Measurements from ENCODE around the gene SPATA6.
"Not testable (repeated sequence)": the region's sequence is repeated elsewhere in the genome, so short reads cannot be mapped to it uniquely, and the experiment has no call there.

Gene SPATA6

DNA sequence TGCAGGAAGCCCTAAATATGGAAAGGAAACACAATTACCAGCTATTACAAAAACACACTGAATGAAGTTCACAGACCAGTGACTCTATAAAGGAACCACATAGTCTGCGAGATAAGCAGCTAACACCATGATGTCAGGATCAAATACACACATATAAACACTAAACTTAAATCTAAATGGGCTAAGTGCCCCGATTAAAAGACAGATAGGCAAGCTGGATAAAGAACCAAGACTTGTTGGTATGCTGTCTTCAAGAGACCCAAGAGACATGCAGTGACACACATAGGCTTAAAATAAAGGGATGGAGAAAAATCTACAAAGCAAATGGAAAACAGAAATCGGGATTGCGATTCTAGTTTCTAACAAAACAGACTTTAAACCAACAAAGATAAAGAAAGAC, 127.6 kb downstream of the SPATA6 start:
- TF ChIP-seq, protein P1, sequence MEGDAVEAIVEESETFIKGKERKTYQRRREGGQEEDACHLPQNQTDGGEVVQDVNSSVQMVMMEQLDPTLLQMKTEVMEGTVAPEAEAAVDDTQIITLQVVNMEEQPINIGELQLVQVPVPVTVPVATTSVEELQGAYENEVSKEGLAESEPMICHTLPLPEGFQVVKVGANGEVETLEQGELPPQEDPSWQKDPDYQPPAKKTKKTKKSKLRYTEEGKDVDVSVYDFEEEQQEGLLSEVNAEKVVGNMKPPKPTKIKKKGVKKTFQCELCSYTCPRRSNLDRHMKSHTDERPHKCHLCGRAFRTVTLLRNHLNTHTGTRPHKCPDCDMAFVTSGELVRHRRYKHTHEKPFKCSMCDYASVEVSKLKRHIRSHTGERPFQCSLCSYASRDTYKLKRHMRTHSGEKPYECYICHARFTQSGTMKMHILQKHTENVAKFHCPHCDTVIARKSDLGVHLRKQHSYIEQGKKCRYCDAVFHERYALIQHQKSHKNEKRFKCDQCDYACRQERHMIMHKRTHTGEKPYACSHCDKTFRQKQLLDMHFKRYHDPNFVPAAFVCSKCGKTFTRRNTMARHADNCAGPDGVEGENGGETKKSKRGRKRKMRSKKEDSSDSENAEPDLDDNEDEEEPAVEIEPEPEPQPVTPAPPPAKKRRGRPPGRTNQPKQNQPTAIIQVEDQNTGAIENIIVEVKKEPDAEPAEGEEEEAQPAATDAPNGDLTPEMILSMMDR (conservative IDR thresholded peaks at IDR 0.05; ENCODE audit: low read depth, low read length): no peak
- peak; percentile 5 for DNase-seq (ENCODE audit: low read depth)
- H3K4me3 ChIP-seq (ENCODE audit: low read depth, low read length): no peak overlapping the region

DNA sequence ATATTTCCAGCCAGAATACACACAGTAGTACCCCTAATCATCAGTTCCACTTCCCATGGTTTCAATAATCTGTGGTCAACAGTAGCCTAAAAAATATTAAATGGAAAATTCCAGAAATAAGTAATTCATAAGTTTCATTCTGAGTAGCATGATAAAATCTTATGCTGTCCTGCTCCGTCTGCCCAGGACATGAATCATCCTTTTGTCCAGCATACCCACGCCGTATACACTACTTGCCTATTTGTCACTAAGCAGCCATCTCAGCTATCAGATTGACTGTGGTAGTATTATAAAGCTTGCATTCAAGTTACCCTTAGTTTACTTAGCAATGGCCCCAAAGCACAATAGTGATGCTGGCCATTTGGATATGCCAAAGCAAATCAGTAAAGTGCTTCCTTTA, 130.8 kb downstream of the SPATA6 start:
- TF ChIP-seq, protein P1 (conservative IDR thresholded peaks at IDR 0.05; ENCODE audit: low read depth, low read length): no peak
- H3K4me3 ChIP-seq (ENCODE audit: low read depth, low read length): no peak overlapping the region
- DNase-seq (ENCODE audit: low read depth): no peak

DNA sequence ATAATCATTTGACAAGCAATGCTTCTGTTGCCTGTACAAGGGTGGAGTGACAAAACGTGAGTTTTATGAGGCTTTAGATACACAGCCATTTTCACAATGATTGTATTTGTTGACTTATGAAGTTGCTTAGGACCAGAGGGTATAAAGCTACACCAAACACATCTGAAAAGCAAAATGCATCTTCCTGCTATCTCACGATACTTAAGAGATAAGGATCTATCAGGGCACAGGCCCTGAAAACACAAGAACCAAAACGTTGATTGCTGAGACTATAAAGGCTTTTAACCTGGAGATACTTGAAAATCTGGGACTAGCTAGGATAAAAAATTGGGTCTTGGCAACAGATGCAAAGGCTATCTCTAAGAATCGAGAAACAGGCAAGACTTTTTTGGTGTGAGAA, 133.7 kb downstream of the SPATA6 start:
- DNase-seq (ENCODE audit: low read depth): no peak
- H3K4me3 ChIP-seq (ENCODE audit: low read depth, low read length): no peak overlapping the region
- TF ChIP-seq, protein P1 (conservative IDR thresholded peaks at IDR 0.05; ENCODE audit: low read depth, low read length): no peak

DNA sequence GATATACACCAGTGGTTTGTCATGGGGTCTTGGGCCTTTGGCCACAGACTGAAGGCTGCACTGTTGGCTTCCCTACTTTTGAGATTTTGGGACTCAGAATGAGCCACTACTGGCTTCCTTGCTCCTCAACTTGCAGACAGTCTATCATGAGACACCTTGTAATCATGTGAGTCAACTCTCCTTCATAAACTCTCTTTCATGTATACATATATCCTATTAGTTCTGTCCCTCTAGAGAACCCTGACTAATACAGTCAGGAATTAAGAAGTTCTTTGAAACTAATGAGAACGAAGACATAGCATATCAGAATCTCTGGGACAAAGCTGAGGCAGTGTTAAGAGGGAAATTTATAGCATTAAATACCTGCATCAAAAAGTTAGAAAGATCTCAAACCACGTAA, 138.7 kb downstream of the SPATA6 start:
- TF ChIP-seq, protein P1 (conservative IDR thresholded peaks at IDR 0.05; ENCODE audit: low read depth, low read length): no peak
- no peak for DNase-seq (ENCODE audit: low read depth)
- H3K4me3 ChIP-seq (ENCODE audit: low read depth, low read length): no peak overlapping the region

DNA sequence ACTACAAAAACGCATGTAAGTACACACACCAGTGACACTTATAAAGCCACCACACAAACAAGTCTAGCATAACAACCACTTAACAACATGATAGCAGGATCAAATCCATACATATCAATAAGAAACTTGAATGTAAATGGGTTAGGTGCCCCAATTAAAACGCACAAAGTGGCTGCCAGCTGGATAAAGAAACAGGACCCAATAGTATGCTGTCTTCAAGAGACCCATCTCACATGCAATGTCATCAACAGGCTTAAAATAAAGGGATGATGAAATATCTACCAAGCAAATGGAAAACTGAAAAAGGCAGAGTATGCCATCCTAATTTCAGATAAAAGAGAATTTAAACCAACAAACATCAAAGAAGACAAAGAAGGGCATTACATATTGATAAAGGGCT, 139.9 kb downstream of the SPATA6 start:
- DNase-seq (ENCODE audit: low read depth): no peak
- TF ChIP-seq, protein P1 (conservative IDR thresholded peaks at IDR 0.05; ENCODE audit: low read depth, low read length): no peak

DNA sequence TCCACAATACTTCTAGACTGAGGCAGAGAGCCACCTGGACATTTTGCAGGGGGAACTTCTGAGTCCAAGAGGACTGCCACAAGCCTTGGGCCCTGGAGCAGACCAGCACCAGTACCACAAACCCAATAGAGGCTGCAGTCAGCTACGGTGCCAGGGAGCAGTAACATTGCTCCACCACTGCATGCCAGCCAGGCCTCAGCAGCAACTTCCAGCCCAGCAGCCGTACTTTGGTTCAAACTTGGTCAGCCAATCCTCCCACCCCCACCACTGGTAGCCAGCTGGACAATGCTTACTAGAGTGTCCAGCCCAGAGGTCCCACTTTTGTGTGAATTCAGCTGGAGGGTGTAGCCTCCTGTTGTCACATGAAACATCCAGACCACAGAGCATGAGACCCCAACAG, 142.1 kb downstream of the SPATA6 start:
- H3K4me3 ChIP-seq (ENCODE audit: low read depth, low read length): no peak overlapping the region
- no peak for DNase-seq (ENCODE audit: low read depth)
- TF ChIP-seq, protein P1 (conservative IDR thresholded peaks at IDR 0.05; ENCODE audit: low read depth, low read length): no peak

More for the DNA sequence above, 139.9 kb downstream of the SPATA6 start:
- H3K4me3 ChIP-seq (ENCODE audit: low read depth, low read length): no peak overlapping the region

DNA sequence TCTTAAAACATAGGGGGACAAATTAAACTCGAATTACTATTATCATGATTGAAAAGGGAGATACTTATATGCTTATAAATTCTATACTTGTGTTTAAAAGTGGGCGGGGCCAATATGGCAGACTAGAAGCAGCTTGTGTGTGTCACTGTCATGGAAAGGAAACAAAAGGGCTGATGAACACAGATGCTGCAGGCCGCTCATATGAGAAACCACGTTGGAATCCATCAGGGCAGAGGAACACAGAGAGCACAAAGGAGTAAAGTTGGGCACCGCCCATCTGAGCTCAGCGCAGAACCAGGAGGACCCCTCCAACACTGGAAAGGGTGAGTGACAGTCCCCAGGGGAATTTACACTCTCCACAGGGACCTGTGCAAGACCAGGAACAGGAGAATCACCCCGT, 142.5 kb downstream of the SPATA6 start:
- H3K4me3 ChIP-seq (ENCODE audit: low read depth, low read length): no peak overlapping the region
- TF ChIP-seq, protein P1 (conservative IDR thresholded peaks at IDR 0.05; ENCODE audit: low read depth, low read length): no peak
- DNase-seq (ENCODE audit: low read depth): no peak

DNA sequence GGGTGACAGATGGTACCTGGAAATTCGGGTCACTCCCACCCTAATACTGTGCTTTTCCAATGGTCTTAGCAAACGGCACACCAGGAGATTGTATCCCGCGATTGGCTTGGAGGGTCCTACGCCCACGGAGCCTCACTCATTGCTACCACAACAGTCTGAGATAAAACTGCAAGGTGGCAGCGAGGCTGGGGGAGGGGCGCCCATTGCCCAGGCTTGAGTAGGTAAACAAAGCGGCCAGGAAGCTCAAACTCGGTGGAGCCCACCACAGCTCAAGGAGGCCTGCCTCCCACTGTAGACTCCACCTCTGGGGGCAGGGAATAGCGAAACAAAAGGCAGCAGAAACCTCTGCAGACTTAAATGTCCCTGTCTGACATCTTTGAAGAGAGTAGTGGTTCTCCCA, 160.2 kb downstream of the SPATA6 start:
- H3K4me3 ChIP-seq (ENCODE audit: low read depth, low read length); DNase-seq (ENCODE audit: low read depth): not testable (repeated sequence)

Data from choroid plexus epithelial cell (primary cell).